Hematopoietic multipotent progenitor cell (in vitro differentiated cells): ENCODE results near the gene NFIB. TPM values are rescaled to one million over a fixed set of nuclear protein-coding genes. Genes with fewer than 3 reads are reported as not detected.

ENCODE experiments used
- DNase-seq, 3 donors: peaks; one replicate each; pipeline ENCODE4 v3.0.0-alpha.2; 2011 to 2015; ENCODE audit warnings: low read depth in 2 of 3, low spot score in 2 of 3
- total RNA-seq: library from RNA; depleted of rRNA; stranded (reverse); fragments of >200 nt; gene quantifications from one replicate; pipeline ENCODE4 v1.2.3, GENCODE V29; 2012

NFIB gene
- total RNA-seq, 1 donor = 1.1 TPM

- DNase-seq = no peak
Measured at GRCh38 chr9:14321517-14322130, 7.7 kb upstream of the NFIB start.

- DNase-seq = no peak
Measured at GRCh38 chr9:14320271-14321181, 6.6 kb upstream of the NFIB start.

GRCh38 chr9:14318934-14319580 lies 5.1 kb upstream of the NFIB start:
- DNase-seq = no peak

GRCh38 chr9:14318361-14318760 lies 4.4 kb upstream of the NFIB start:
- DNase-seq = no peak

DNA sequence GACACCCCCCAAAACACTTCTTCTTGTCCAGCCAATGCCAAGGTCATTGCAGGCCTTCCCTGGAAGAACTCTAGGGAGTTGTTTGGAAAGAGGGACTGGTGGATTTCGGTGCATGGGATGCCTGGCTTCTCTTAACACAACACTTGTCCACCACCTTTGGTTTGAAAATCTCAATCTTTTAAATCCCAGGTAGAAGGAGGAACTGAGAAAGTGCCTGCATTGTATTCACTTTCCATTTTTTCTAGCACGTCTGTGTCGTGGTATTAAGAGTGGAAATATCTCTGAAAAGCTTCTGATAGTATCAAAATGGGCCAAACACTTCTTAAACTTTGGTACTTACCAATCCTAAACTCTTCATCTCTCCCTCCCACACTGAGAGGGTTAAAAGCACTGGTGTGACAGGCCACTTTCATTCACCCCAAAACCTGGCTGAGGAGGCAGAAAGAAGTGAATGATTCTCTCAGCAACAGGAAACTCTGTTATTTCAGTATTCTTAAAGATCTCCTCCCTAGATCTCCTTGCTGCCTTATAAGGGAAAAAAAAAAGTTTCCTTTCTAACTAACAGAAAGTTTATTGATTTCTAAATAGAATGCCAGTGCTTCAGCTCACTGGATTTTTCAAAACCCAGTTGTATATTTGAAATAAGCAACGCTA lies 3.9 kb upstream of the NFIB start:
- no peak for DNase-seq

- no peak for DNase-seq
Measured at GRCh38 chr9:14316602-14317300, 2.8 kb upstream of the NFIB start.

- DNase-seq = no peak
Measured at GRCh38 chr9:14315875-14316601, 2.1 kb upstream of the NFIB start.

GRCh38 chr9:14314929-14315874 lies 1.3 kb upstream of the NFIB start:
- no peak for DNase-seq

DNA sequence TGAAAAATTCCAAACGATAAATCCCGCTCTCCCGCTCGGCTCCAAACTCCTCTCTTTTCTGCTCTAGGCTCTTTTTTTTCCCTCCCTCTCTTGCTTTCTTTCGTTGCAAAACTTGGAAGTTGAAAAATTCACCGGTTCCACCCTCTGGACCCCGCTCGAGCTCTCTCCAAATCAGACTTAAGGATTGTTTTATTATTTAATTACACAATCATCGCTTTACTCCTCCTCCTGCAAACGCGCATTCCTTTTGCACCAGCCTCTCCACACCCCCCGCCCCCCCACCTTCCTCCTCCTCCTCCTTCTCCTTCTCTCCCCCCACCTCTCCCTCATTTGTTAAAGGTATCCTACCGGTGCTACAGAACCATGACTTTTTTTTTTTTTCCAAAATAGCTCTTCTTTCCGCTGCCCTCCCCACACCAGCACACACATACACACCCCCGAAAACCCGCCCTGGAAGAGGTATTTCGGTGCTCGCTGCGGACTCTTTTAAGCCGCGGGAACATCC lies 535 bp upstream of the NFIB start:
- no peak for DNase-seq

GRCh38 chr9:14313378-14313940 lies 482 bp downstream of the NFIB start:
- no peak for DNase-seq

- no peak for DNase-seq
Measured at GRCh38 chr9:14312719-14313377, 1.1 kb downstream of the NFIB start.

GRCh38 chr9:14311956-14312685 lies 1.8 kb downstream of the NFIB start:
- DNase-seq = no peak

- no peak for DNase-seq
Measured at GRCh38 chr9:14311171-14311949, 2.6 kb downstream of the NFIB start.

DNA sequence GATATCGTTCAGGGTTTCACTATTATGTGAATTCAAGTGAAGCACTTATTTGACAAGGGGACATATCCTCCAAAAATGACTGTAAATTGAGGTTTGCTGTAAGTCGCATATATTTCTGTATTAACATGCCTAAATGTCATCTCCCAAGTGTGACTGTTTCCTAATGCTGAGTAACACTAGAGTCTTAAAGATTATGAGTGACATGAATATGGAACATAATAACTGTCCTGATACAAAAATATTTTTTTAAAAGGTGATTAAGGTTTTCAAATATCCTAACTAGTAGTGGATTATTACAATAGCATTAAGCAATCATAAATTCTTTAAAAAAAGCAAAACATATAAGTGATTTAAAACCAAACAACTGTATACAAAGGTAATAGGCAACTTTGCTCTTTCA lies 3.6 kb downstream of the NFIB start:
- no peak for DNase-seq

DNA sequence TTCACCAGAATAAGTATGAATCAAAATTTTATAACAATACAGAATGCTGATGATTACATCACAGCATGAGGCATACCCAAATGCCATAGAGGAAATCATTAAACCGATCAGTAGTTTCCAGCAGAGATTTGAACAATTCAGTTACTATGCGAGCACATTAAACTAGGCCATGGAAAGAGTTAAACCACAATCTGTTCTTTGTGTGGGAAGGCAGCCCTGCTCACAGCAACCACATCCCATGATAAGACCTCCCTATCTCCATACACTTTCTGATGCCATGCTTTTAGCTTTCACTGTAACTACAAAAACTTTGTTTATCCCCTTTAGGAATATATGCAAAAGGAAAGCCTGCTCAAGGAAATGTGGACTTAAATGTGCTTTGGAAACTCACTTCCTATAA lies 4.5 kb downstream of the NFIB start:
- DNase-seq = no peak

DNA sequence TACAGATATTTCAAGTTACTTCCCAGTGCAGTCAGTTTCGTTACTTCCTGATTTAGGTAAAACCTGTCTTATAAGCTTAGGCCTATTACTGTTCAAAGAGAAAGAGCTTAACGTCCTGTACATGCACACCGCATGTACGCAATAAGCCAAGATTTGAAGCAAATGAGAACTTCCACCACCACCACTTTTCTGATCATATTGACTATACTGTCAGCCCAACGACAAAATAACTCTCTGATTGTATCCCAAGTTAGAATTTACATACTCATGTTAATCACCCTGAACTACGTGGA lies 5.1 kb downstream of the NFIB start:
- DNase-seq = no peak
